Liver (tissue), 3 donors: ENCODE data around the gene NPAS2.

ENCODE experiments used
- ATF3 ChIP-seq: IDR thresholded peaks from 2 replicates; pipeline ENCODE4 v1.6.1; 2016; ENCODE audit warnings: antibody characterized with exemption
- CTCF ChIP-seq: fragments of 150-350 bp; IDR thresholded peaks from 2 replicates; pipeline ENCODE4 v1.5.1; 2017; ENCODE audit warnings: improper control_type of control experiment, low read depth, low read length; ENCODE audit not compliant: missing input control
- EGR1 ChIP-seq, 2 donors: IDR thresholded peaks; 2 replicates each; pipeline ENCODE4 v1.6.1; 2016 to 2018; ENCODE audit warnings: antibody characterized with exemption in 2 of 2, low read depth in 2 of 2
- JUND ChIP-seq, 2 donors: IDR thresholded peaks; 2 replicates each; pipeline ENCODE4 v1.6.1; 2016; ENCODE audit warnings: antibody characterized with exemption in 2 of 2
- RAD21 ChIP-seq, 2 donors: IDR thresholded peaks; 2 replicates each; pipeline ENCODE4 v1.6.1; 2016; ENCODE audit warnings: antibody characterized with exemption in 2 of 2, mild to moderate bottlenecking in 2 of 2
- RXRA ChIP-seq, 2 donors: IDR thresholded peaks; 2 replicates each; pipeline ENCODE4 v1.6.1; 2017 to 2018; ENCODE audit warnings: antibody characterized with exemption in 2 of 2, mild to moderate bottlenecking in 1 of 2
- SP1 ChIP-seq: IDR thresholded peaks from 2 replicates; pipeline ENCODE4 v1.6.1; 2018; ENCODE audit warnings: antibody characterized with exemption, mild to moderate bottlenecking
- TAF1 ChIP-seq: conservative IDR thresholded peaks from 2 replicates; pipeline ENCODE4 v1.6.1; 2016; ENCODE audit warnings: antibody characterized with exemption, mild to moderate bottlenecking
- YY1 ChIP-seq: IDR thresholded peaks from 2 replicates; pipeline ENCODE4 v1.6.1; 2016; ENCODE audit warnings: antibody characterized with exemption, mild to moderate bottlenecking
- ZBTB33 ChIP-seq: IDR thresholded peaks from 2 replicates; pipeline ENCODE4 v1.6.1; 2016; ENCODE audit warnings: antibody characterized with exemption
- donor health status: healthy.
- donor health status: healthy.

GRCh38 chr2:100906679-100907078, 86.7 kb downstream of the NPAS2 start:
- TF ChIP-seq TAF1 (no peak), YY1 (no peak), CTCF (no peak), SP1 (no peak), JUND (IDR thresholded peaks at IDR 0.05) (no peak), RXRA (IDR thresholded peaks at IDR 0.05) (no peak), RAD21 (IDR thresholded peaks at IDR 0.05) (no peak), ZBTB33 (no peak), ATF3 (no peak), EGR1 (IDR thresholded peaks at IDR 0.05; ENCODE audit: low read depth in 2 of 2) (no peak)
